Natural killer cell (primary cell): ENCODE measurements around the gene SP7. TPM values are rescaled to one million over a fixed set of nuclear protein-coding genes. Genes with fewer than 3 reads are reported as not detected.

Source experiments
- ATAC-seq, 3 donors: fragments of 150-1000 bp in 2 of 3; fragments of 200-7000 bp in 1 of 3; cut with Tn5 transposase; 1 replicate in 1 of 3; 2 replicates in 2 of 3; pipeline ENCODE4 v1.10.0; 2021; ENCODE audit warnings: mild to moderate bottlenecking in 2 of 3, moderate library complexity in 2 of 3
- DNase-seq, 2 donors: peaks; one replicate each; pipeline versions ENCODE4 v3.0.0 to v3.0.0-alpha.2; 2013 to 2021; ENCODE audit warnings: mixed read lengths in 1 of 2
- H3K27ac ChIP-seq: one replicate; pipeline ENCODE4 v1.5.1; 2013; ENCODE audit warnings: mild to moderate bottlenecking, low read length
- H3K27me3 ChIP-seq: one replicate; pipeline ENCODE4 v1.6.1; 2013; ENCODE audit warnings: low read length; ENCODE audit not compliant: control insufficient read depth, insufficient read depth
- H3K36me3 ChIP-seq: one replicate; pipeline ENCODE4 v1.6.1; 2013; ENCODE audit warnings: low read length; ENCODE audit not compliant: control insufficient read depth, insufficient read depth
- H3K4me1 ChIP-seq: one replicate; pipeline ENCODE4 v1.6.1; 2013; ENCODE audit warnings: low read length; ENCODE audit not compliant: control insufficient read depth, insufficient read depth
- H3K4me3 ChIP-seq: one replicate; pipeline ENCODE4 v1.5.1; 2013; ENCODE audit warnings: low read length
- H3K9me3 ChIP-seq: one replicate; pipeline ENCODE4 v1.6.1; 2013; ENCODE audit warnings: low read length; ENCODE audit not compliant: control insufficient read depth, insufficient read depth
- H3K27ac Mint-ChIP-seq, 2 donors: one replicate each; pipeline ENCODE4 v1.8.0; 2022; ENCODE audit warnings: mild to moderate bottlenecking in 2 of 2, mixed read lengths in 2 of 2, moderate library complexity in 1 of 2
- H3K27me3 Mint-ChIP-seq, 2 donors: one replicate each; pipeline ENCODE4 v1.8.0; 2022; ENCODE audit warnings: low read depth in 2 of 2, mixed read lengths in 2 of 2
- H3K36me3 Mint-ChIP-seq: one replicate; pipeline ENCODE4 v1.8.0; 2022; ENCODE audit warnings: mixed read lengths
- H3K4me1 Mint-ChIP-seq, 2 donors: one replicate each; pipeline ENCODE4 v1.8.0; 2022; ENCODE audit warnings: mixed read lengths in 2 of 2
- H3K4me3 Mint-ChIP-seq: one replicate; pipeline ENCODE4 v1.8.0; 2022; ENCODE audit warnings: mild to moderate bottlenecking, moderate library complexity, mixed read lengths
- H3K9me3 Mint-ChIP-seq, 2 donors: one replicate each; pipeline ENCODE4 v1.8.0; 2022; ENCODE audit warnings: mixed read lengths in 2 of 2
- WGBS: methylation state at CpG from one replicate; pipeline ENCODE4 v1.1.7; 2013; ENCODE audit warnings: missing lambda C conversion rate; ENCODE audit not compliant: insufficient coverage; 5-methylcytosine and 5-hydroxymethylcytosine counted together
- intact Hi-C: fragments of 100-400 bp; cut with micrococcal nuclease; formaldehyde crosslinking; loops from one replicate; pipeline ENCODE4 v1.14.2; 2022
- total RNA-seq, 4 donors: library from RNA; stranded (reverse); fragments of 120-200 nt in 1 of 4; gene quantifications; one replicate each; pipeline versions ENCODE4 v1.2.3 to v1.2.4, GENCODE V29; 2013 to 2022
- TF ChIP-seq, protein P1 (sequence below): fragments of 200-600 bp; IDR thresholded peaks from one replicate; pipeline ENCODE4 v1.8.0; 2022; ENCODE audit warnings: antibody characterized with exemption

Gene SP7
- total RNA-seq, 3 donors from 2014 or later (not counting 1 experiment from before 2014, with no cell fraction given) = 0.07 TPM; not detected in 2

DNA sequence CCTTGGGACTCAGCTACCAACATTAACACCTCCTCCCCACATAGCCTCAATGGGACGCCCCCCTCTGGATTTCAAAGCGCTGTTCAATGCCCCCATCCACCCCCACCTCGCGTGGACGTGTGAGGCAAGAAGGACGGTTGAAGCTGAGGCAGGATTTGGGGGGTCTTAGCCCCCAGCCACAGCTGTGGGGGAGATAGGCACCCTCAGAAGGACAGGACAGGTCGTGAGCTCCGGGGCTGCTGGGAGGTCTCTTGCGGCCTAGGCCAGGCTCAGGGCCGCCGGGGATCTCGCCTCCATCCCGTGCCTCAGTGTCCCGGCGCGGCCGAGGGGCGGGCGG lies 8.3 kb upstream of the SP7 start:
- peaks cover 11 to 19% of the 10 kb centered on the region in 2 donors for H3K4me1 Mint-ChIP-seq
- H3K36me3 ChIP-seq = no peaks in the 10 kb centered on the region
- WGBS = 2% methylated on average over 18 of the region's 19 CpGs

DNA sequence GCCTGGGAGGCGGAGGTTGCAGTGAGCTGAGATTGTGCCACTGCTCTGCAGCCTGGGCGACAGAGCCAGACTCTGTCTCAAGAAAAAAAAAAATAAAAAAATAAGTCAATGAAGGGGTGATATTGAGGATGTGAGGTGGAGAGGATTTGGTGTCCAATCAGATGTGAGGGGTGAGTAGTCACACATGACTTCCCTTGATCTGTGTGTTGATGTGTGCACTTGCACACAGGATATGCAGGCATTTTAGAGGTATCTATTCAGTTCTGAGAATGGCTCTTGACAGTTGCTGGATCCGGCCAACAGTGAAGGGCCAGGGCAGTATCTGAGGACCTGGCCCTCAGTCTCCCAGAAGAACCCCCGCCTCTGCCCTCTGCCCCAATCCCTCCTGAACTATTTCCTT lies 7.8 kb upstream of the SP7 start:
- Histone ChIP-seq H3K27me3 (no peaks in the 10 kb centered on the region), H3K27ac (no peak overlapping the region), H3K9me3 (no peaks in the 10 kb centered on the region), H3K36me3 (no peaks in the 10 kb centered on the region), H3K4me3 (no peak overlapping the region), H3K4me1 (peaks cover 14% of the 10 kb centered on the region)
- H3K9me3 Mint-ChIP-seq = no peaks in the 10 kb centered on the region
- TF ChIP-seq, protein P1, sequence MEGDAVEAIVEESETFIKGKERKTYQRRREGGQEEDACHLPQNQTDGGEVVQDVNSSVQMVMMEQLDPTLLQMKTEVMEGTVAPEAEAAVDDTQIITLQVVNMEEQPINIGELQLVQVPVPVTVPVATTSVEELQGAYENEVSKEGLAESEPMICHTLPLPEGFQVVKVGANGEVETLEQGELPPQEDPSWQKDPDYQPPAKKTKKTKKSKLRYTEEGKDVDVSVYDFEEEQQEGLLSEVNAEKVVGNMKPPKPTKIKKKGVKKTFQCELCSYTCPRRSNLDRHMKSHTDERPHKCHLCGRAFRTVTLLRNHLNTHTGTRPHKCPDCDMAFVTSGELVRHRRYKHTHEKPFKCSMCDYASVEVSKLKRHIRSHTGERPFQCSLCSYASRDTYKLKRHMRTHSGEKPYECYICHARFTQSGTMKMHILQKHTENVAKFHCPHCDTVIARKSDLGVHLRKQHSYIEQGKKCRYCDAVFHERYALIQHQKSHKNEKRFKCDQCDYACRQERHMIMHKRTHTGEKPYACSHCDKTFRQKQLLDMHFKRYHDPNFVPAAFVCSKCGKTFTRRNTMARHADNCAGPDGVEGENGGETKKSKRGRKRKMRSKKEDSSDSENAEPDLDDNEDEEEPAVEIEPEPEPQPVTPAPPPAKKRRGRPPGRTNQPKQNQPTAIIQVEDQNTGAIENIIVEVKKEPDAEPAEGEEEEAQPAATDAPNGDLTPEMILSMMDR = no peak
- peak overlapping the region; percentile 25 to 84 for H3K27ac Mint-ChIP-seq
- peaks cover 0 to 6% of the 10 kb centered on the region in 2 donors for H3K27me3 Mint-ChIP-seq
- 93% methylated on average over 4 of the region's 4 CpGs for WGBS
- intact Hi-C loops = loop anchor here (10.0 kb wide), 1 partner anchor 279 kb away; no protein-coding TSS in a partner anchor
- peak in 1 of 2 donors; percentile 32 for DNase-seq
- H3K4me3 Mint-ChIP-seq = peak overlapping the region; percentile 85
- H3K4me1 Mint-ChIP-seq = peaks cover 11 to 19% of the 10 kb centered on the region in 2 donors
- no peaks in the 10 kb centered on the region for H3K36me3 Mint-ChIP-seq
- no peak for ATAC-seq

More for the DNA sequence above, 8.3 kb upstream of the SP7 start:
- H3K36me3 Mint-ChIP-seq = no peaks in the 10 kb centered on the region
- H3K4me3 Mint-ChIP-seq = peak overlapping the region; percentile 85
- H3K9me3 Mint-ChIP-seq = no peaks in the 10 kb centered on the region
- H3K4me1 ChIP-seq = peaks cover 14% of the 10 kb centered on the region
- DNase-seq = peak in 1 of 2 donors; percentile 32
- peaks cover 0 to 6% of the 10 kb centered on the region in 2 donors for H3K27me3 Mint-ChIP-seq
- intact Hi-C loops = loop anchor here (10.0 kb wide), 1 partner anchor 280 kb away; no protein-coding TSS in a partner anchor
- ATAC-seq = peak in 1 of 3 donors; percentile 7
- H3K27ac Mint-ChIP-seq = peak overlapping the region in 1 of 2 donors; percentile 84
- no peaks in the 10 kb centered on the region for H3K9me3 ChIP-seq
- no peak overlapping the region for H3K27ac ChIP-seq
- TF ChIP-seq, protein P1 = no peak
- no peaks in the 10 kb centered on the region for H3K27me3 ChIP-seq
- H3K4me3 ChIP-seq = peak overlapping the region; percentile 57

DNA sequence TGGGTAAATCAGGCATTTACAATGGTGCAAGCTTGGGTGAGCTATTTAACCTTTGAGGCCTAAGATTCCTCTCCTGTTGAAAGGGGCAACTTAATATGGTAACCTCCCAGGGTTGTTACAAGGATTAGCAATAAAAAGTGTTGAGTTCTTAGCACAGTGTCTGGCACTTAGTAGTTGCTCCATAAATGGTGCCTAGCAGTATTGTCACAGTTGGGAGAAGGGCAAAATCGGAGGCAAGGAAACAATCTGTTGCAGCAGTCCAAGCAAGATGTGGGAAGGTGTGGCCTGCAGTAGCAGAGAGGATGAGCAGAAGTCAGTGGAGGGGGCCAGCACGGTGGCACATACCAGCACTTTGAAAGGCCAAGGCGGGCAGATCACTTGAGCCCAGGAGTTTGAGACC lies 7.3 kb upstream of the SP7 start:
- H3K9me3 Mint-ChIP-seq = no peaks in the 10 kb centered on the region

More for the DNA sequence above, 7.3 kb upstream of the SP7 start:
- H3K27me3 ChIP-seq = peaks cover 2% of the 10 kb centered on the region
- intact Hi-C loops = loop anchor here (10.0 kb wide), 1 partner anchor 279 kb away; no protein-coding TSS in a partner anchor
- WGBS = 61% methylated on average over 3 of the region's 3 CpGs
- no peak overlapping the region for H3K4me3 ChIP-seq
- H3K36me3 ChIP-seq = no peaks in the 10 kb centered on the region
- Mint-ChIP-seq H3K36me3 (no peaks in the 10 kb centered on the region), H3K4me1 (peaks cover 12 to 20% of the 10 kb centered on the region in 2 donors), H3K27ac (peak overlapping the region in 1 of 2 donors; percentile 36), H3K27me3 (peaks cover 0 to 7% of the 10 kb centered on the region in 2 donors), H3K4me3 (peak overlapping the region; percentile 75)
- TF ChIP-seq, protein P1 = no peak
- DNase-seq (no peak), ATAC-seq (no peak)
- H3K9me3 ChIP-seq = no peaks in the 10 kb centered on the region
- H3K4me1 ChIP-seq = peaks cover 14% of the 10 kb centered on the region
- no peak overlapping the region for H3K27ac ChIP-seq
